HepG2 (cell line): ENCODE measurements around the gene PIP4K2C. TPM values are rescaled to one million over a fixed set of nuclear protein-coding genes. Genes with fewer than 3 reads are reported as not detected.

Experiments used
- ARID2 ChIP-seq: sonication (generic); formaldehyde crosslinking; IDR thresholded peaks from 2 replicates; pipeline ENCODE4 v1.8.1; 2022; ENCODE audit warnings: mild to moderate bottlenecking, missing genetic modification reagents, borderline replicate concordance
- ETV6 ChIP-seq: sonication (generic); formaldehyde crosslinking; conservative IDR thresholded peaks from 2 replicates; pipeline ENCODE4 v1.4.0; 2020; ENCODE audit warnings: missing genetic modification reagents
- FOXO1 ChIP-seq: sonication (generic); formaldehyde crosslinking; IDR thresholded peaks from 2 replicates; pipeline ENCODE4 v1.4.0; 2020; ENCODE audit warnings: missing genetic modification reagents
- HOXD1 ChIP-seq: sonication (generic); formaldehyde crosslinking; IDR thresholded peaks from 2 replicates; pipeline ENCODE4 v1.5.0; 2020; ENCODE audit warnings: missing genetic modification reagents
- KDM1A ChIP-seq: IDR thresholded peaks from 2 replicates; pipeline ENCODE4 v1.6.1; 2016; ENCODE audit warnings: missing compliant biosample characterization
- MED13 ChIP-seq: sonication (generic); formaldehyde crosslinking; IDR thresholded peaks from 2 replicates; pipeline ENCODE4 v1.5.0; 2020; ENCODE audit warnings: missing genetic modification reagents
- NR2F6 ChIP-seq, 2 experiments: IDR thresholded peaks; 2 replicates each; pipeline ENCODE4 v1.6.1; 2016; ENCODE audit warnings: antibody characterized with exemption in 1 of 2, mild to moderate bottlenecking in 1 of 2
- PHF20 ChIP-seq: sonication (generic); formaldehyde crosslinking; IDR thresholded peaks from 2 replicates; pipeline ENCODE4 v1.5.0; 2020; ENCODE audit warnings: mild to moderate bottlenecking, missing genetic modification reagents
- PLRG1 ChIP-seq: fragments of 450-650 bp; conservative IDR thresholded peaks from 2 replicates; pipeline ENCODE4 v1.6.1; 2016
- ZFP41 ChIP-seq: sonication (generic); formaldehyde crosslinking; IDR thresholded peaks from 2 replicates; pipeline ENCODE4 v1.4.0; 2020; ENCODE audit warnings: mild to moderate bottlenecking, missing genetic modification reagents, borderline replicate concordance
- ZFP91 ChIP-seq: sonication (generic); formaldehyde crosslinking; IDR thresholded peaks from 2 replicates; pipeline ENCODE4 v1.9.0; 2022; ENCODE audit warnings: missing genetic modification reagents, mild to moderate bottlenecking, borderline replicate concordance
- ZHX1 ChIP-seq: sonication (generic); formaldehyde crosslinking; IDR thresholded peaks from 2 replicates; pipeline ENCODE4 v1.8.1; 2022; ENCODE audit warnings: low read depth, mild to moderate bottlenecking, missing genetic modification reagents
- ZNF20 ChIP-seq: sonication (generic); formaldehyde crosslinking; IDR thresholded peaks from 2 replicates; pipeline ENCODE4 v1.4.0; 2020; ENCODE audit warnings: mild to moderate bottlenecking, moderate library complexity, missing genetic modification reagents
- ZNF230 ChIP-seq: sonication (generic); formaldehyde crosslinking; IDR thresholded peaks from 2 replicates; pipeline ENCODE4 v1.4.0; 2020; ENCODE audit warnings: mild to moderate bottlenecking, missing genetic modification reagents
- ZNF260 ChIP-seq: sonication (generic); formaldehyde crosslinking; IDR thresholded peaks from 2 replicates; pipeline ENCODE4 v1.4.0; 2020; ENCODE audit warnings: missing genetic modification reagents, low read depth, mild to moderate bottlenecking, borderline replicate concordance
- ZNF264 ChIP-seq: sonication (generic); formaldehyde crosslinking; IDR thresholded peaks from 2 replicates; pipeline ENCODE4 v1.4.0; 2020; ENCODE audit warnings: missing genetic modification reagents
- ZNF274 ChIP-seq: sonication (generic); formaldehyde crosslinking; IDR thresholded peaks from 2 replicates; pipeline ENCODE4 v1.5.1; 2020; ENCODE audit warnings: mild to moderate bottlenecking, missing genetic modification reagents
- ZNF501 ChIP-seq: sonication (generic); formaldehyde crosslinking; IDR thresholded peaks from 2 replicates; pipeline ENCODE4 v1.5.1; 2020; ENCODE audit warnings: mild to moderate bottlenecking, moderate library complexity, missing genetic modification reagents
- ZNF563 ChIP-seq: sonication (generic); formaldehyde crosslinking; IDR thresholded peaks from 2 replicates; pipeline ENCODE4 v1.8.0; 2022; ENCODE audit warnings: mild to moderate bottlenecking, moderate library complexity, missing genetic modification reagents
- ZNF607 ChIP-seq: sonication (generic); formaldehyde crosslinking; IDR thresholded peaks from 2 replicates; pipeline ENCODE4 v1.5.1; 2020; ENCODE audit warnings: missing genetic modification reagents, mild to moderate bottlenecking, borderline replicate concordance
- ZNF615 ChIP-seq: sonication (generic); formaldehyde crosslinking; IDR thresholded peaks from 2 replicates; pipeline ENCODE4 v1.5.0; 2020; ENCODE audit warnings: mild to moderate bottlenecking, missing genetic modification reagents, borderline replicate concordance
- ZSCAN22 ChIP-seq: sonication (generic); formaldehyde crosslinking; IDR thresholded peaks from 2 replicates; pipeline ENCODE4 v1.4.0; 2020; ENCODE audit warnings: mild to moderate bottlenecking, missing genetic modification reagents
- polyA plus RNA-seq, 8 experiments: library from polyadenylated mRNA; depleted of rRNA in 3 of 8; stranded (reverse) in 7 of 8; unstranded in 1 of 8; fragments of >200 nt; fragmentation: Illumina TruSeq in 4 of 8; extraction: Trizol in 4 of 8; gene quantifications; 2 replicates each; pipeline versions ENCODE4 v1.2.1 to v1.2.3, GENCODE V29; 2011 to 2016; ENCODE audit warnings: low read depth in 4 of 8, missing spikeins in 1 of 8, mixed read lengths in 1 of 8; ENCODE audit not compliant: insufficient read depth in 1 of 8
- total RNA-seq, 5 experiments: library from RNA; depleted of rRNA; stranded (reverse); fragments of >200 nt; fragmentation: Illumina TruSeq; extraction: Trizol; gene quantifications; 2 replicates each; pipeline ENCODE4 v1.2.3, GENCODE V29; 2016; ENCODE audit warnings: low read depth in 1 of 5
- TF ChIP-seq, protein P1 (sequence below): sonication (generic); formaldehyde crosslinking; conservative IDR thresholded peaks from 2 replicates; pipeline ENCODE4 v1.8.0; 2022; ENCODE audit warnings: mild to moderate bottlenecking, moderate library complexity, missing genetic modification reagents
- TF ChIP-seq, protein P2 (sequence below): IDR thresholded peaks from 2 replicates; pipeline ENCODE4 v1.6.1; 2016; ENCODE audit warnings: mild to moderate bottlenecking, missing biosample characterization, missing genetic modification reagents

PIP4K2C gene
- total and polyA plus RNA-seq, 2 of the 13 experiments (the other 11 are each of a cell fraction or from before 2014, with no cell fraction given), result 23.3 to 26.4 TPM

- TF ChIP-seq, protein P1, sequence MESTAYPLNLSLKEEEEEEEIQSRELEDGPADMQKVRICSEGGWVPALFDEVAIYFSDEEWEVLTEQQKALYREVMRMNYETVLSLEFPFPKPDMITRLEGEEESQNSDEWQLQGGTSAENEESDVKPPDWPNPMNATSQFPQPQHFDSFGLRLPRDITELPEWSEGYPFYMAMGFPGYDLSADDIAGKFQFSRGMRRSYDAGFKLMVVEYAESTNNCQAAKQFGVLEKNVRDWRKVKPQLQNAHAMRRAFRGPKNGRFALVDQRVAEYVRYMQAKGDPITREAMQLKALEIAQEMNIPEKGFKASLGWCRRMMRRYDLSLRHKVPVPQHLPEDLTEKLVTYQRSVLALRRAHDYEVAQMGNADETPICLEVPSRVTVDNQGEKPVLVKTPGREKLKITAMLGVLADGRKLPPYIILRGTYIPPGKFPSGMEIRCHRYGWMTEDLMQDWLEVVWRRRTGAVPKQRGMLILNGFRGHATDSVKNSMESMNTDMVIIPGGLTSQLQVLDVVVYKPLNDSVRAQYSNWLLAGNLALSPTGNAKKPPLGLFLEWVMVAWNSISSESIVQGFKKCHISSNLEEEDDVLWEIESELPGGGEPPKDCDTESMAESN (CRISPR knock-in tag), result 0 out of 2 replicates have a peak, but pooled peaks have one; percentile 51
- TF ChIP-seq ZNF501 (CRISPR knock-in tag), result peak; percentile 91
- no peak for TF ChIP-seq ZNF20 (CRISPR knock-in tag)
- TF ChIP-seq ZNF563, result peak; percentile 97
- peak; percentile 87; the same call in 1 of the 2 replicates for TF ChIP-seq ZNF607 (CRISPR knock-in tag)
- TF ChIP-seq PHF20, result 0 out of 2 replicates have a peak, but pooled peaks have one; percentile 11
- TF ChIP-seq ZNF615 (CRISPR knock-in tag), result no peak
- no peak for TF ChIP-seq ZNF260
- TF ChIP-seq ETV6 (CRISPR knock-in tag), result no peak
- peak; percentile 60; the same call in 1 of the 2 replicates for TF ChIP-seq ZFP91
- peak; percentile 64; the same call in 1 of the 2 replicates for TF ChIP-seq ZFP41 (CRISPR knock-in tag)
- no peak for TF ChIP-seq PLRG1
- no peak for TF ChIP-seq ZSCAN22
- no peak for TF ChIP-seq ZHX1 (CRISPR knock-in tag)
- TF ChIP-seq, protein P2, sequence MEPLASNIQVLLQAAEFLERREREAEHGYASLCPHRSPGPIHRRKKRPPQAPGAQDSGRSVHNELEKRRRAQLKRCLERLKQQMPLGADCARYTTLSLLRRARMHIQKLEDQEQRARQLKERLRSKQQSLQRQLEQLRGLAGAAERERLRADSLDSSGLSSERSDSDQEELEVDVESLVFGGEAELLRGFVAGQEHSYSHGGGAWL (CRISPR knock-in tag), result peak; percentile 55; the same call in 1 of the 2 replicates
- no peak for TF ChIP-seq ZNF274
- no peak for TF ChIP-seq MED13 (CRISPR knock-in tag)
- no peak for TF ChIP-seq KDM1A (CRISPR knock-in tag)
- TF ChIP-seq HOXD1 (CRISPR knock-in tag), result no peak
- no peak for TF ChIP-seq NR2F6 (IDR thresholded peaks at IDR 0.05)
- TF ChIP-seq NR2F6 (CRISPR knock-in tag; IDR thresholded peaks at IDR 0.05), result no peak
- no peak for TF ChIP-seq ARID2 (CRISPR knock-in tag)
- TF ChIP-seq FOXO1 (CRISPR knock-in tag), result no peak
- TF ChIP-seq ZNF264 (CRISPR knock-in tag), result no peak
- no peak for TF ChIP-seq ZNF230 (CRISPR knock-in tag)
These were observed 42.2 kb downstream of the PIP4K2C start, which contains the start of gene B4GALNT1 (continued) for GRCh38 chr12:57632958-57633840.
